ENCODE measurements around the gene BCL10.

- TF ChIP-seq CTCF (conservative IDR thresholded peaks at IDR 0.05; ENCODE audit: low read length) (no peak), EZH2phosphoT487 (IDR thresholded peaks at IDR 0.05; ENCODE audit: borderline replicate concordance) (no peak)
Observed at GRCh38 chr1:85315789-85316188, 39.4 kb upstream of the BCL10 start.

All from Loucy (cell line).